ENCODE results near the gene CDK5.

The CDK5 gene

DNA sequence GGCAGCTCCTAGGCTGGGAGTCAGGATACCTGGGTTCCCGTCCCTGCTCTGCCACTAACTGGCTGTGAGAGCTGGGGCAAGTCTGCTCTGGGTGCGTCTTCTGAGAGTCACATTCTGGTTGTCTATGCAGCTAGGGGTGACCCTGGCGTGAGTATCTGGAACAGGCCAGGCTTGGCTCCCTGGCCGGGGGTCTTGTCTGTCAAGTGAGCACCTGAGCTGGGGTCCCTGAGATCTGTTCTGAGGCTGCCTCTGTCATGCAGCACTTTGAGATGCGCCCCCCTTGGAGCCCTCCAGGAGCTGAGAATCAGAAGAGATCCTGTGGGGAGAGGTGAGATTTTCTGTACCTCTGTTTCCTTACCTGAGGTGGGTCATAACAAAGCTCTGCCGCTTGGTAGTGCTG lies 36.1 kb upstream of the CDK5 start:
- Histone ChIP-seq H3K9ac (ENCODE audit: low read length) (no peak overlapping the region), H3K27ac (ENCODE audit: low read depth, low read length) (no peak overlapping the region), H3K36me3 (ENCODE audit: control insufficient read depth, insufficient read depth, low read length) (no peaks in the 10 kb centered on the region), H3K4me3 (ENCODE audit: low read depth, low read length) (no peak overlapping the region), H3K4me1 (ENCODE audit: control insufficient read depth, insufficient read depth, low read length) (peaks cover 12% of the 10 kb centered on the region), H3K9me3 (ENCODE audit: control insufficient read depth, insufficient read depth, low read depth, low read length) (no peaks in the 10 kb centered on the region), H3K27me3 (ENCODE audit: control insufficient read depth, insufficient read depth, low read length) (peaks cover 9% of the 10 kb centered on the region)

DNA sequence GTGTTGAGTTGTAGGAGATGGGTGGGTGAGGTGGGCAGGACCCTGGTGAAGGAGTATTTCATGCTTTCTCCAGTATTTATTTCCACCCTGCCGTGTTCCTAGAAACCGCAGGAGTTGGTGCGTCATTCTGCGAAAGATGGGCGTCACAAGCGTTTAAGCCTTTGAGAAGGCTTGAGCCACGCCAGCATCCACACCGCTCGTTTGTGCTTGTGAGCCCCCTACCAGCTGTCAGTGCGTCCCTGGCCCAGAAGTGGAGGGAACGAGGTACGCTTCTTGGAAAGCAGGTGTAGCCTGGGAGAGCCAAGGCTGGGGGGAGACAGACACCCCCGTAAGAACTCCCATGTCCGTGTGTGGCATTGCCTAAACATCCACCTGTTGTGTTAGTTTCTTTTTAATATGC lies 34.3 kb upstream of the CDK5 start:
- H3K9ac ChIP-seq (ENCODE audit: low read length) = no peak overlapping the region
- no peak overlapping the region for H3K27ac ChIP-seq (ENCODE audit: low read depth, low read length)
- H3K4me1 ChIP-seq (ENCODE audit: control insufficient read depth, insufficient read depth, low read length) = peaks cover 24% of the 10 kb centered on the region
- H3K9me3 ChIP-seq (ENCODE audit: control insufficient read depth, insufficient read depth, low read depth, low read length) = no peaks in the 10 kb centered on the region
- no peak overlapping the region for H3K4me3 ChIP-seq (ENCODE audit: low read depth, low read length)
- H3K36me3 ChIP-seq (ENCODE audit: control insufficient read depth, insufficient read depth, low read length) = no peaks in the 10 kb centered on the region
- peaks cover 24% of the 10 kb centered on the region for H3K27me3 ChIP-seq (ENCODE audit: control insufficient read depth, insufficient read depth, low read length)

DNA sequence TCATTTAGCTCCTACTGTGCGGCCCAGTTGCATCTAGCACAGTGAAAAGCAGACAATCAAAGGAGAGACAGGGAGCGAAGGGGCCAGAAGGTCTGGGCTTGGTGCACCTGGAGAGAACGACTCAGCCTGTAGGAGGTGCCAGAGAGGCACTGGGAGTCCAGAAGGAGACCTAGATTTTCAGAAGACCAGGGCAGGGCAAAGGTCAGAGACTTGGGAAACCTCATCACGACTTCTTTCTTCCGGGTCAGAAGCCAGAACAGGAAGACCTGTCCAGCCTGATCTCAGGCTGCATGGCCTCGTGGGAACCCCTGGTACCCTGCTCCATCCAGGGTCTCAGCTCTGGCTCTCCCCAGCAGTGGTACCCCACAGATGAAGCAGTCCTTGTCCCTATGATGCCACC lies 33.7 kb upstream of the CDK5 start:
- H3K4me1 ChIP-seq (ENCODE audit: control insufficient read depth, insufficient read depth, low read length) = peaks cover 24% of the 10 kb centered on the region
- no peaks in the 10 kb centered on the region for H3K36me3 ChIP-seq (ENCODE audit: control insufficient read depth, insufficient read depth, low read length)
- H3K27ac ChIP-seq (ENCODE audit: low read depth, low read length) = no peak overlapping the region
- no peaks in the 10 kb centered on the region for H3K9me3 ChIP-seq (ENCODE audit: control insufficient read depth, insufficient read depth, low read depth, low read length)
- H3K27me3 ChIP-seq (ENCODE audit: control insufficient read depth, insufficient read depth, low read length) = peaks cover 24% of the 10 kb centered on the region
- H3K4me3 ChIP-seq (ENCODE audit: low read depth, low read length) = no peak overlapping the region
- no peak overlapping the region for H3K9ac ChIP-seq (ENCODE audit: low read length)

DNA sequence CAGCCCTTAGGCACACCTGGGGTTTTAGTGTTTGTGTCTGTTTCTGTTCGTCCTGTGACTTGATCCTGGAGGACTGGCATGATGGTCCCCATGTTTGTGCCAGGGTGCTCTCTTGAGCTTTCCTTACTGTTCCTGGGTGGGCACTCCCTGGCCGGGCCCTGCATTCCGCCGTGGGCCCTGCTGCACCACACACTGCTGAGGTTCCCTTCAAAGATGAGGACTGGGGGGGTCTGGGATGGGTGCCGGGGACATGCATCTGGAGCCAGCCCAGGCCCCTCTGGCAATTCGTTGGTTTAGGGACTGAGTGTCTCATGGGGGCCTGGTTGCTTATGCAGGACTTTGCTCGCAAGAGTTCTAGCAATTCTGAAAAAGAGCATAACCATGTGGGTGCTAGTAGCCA lies 33.3 kb upstream of the CDK5 start:
- H3K27me3 ChIP-seq (ENCODE audit: control insufficient read depth, insufficient read depth, low read length) = peaks cover 24% of the 10 kb centered on the region
- no peak overlapping the region for H3K27ac ChIP-seq (ENCODE audit: low read depth, low read length)
- peaks cover 24% of the 10 kb centered on the region for H3K4me1 ChIP-seq (ENCODE audit: control insufficient read depth, insufficient read depth, low read length)
- H3K4me3 ChIP-seq (ENCODE audit: low read depth, low read length) = no peak overlapping the region
- H3K9ac ChIP-seq (ENCODE audit: low read length) = no peak overlapping the region
- H3K9me3 ChIP-seq (ENCODE audit: control insufficient read depth, insufficient read depth, low read depth, low read length) = no peaks in the 10 kb centered on the region
- H3K36me3 ChIP-seq (ENCODE audit: control insufficient read depth, insufficient read depth, low read length) = no peaks in the 10 kb centered on the region

DNA sequence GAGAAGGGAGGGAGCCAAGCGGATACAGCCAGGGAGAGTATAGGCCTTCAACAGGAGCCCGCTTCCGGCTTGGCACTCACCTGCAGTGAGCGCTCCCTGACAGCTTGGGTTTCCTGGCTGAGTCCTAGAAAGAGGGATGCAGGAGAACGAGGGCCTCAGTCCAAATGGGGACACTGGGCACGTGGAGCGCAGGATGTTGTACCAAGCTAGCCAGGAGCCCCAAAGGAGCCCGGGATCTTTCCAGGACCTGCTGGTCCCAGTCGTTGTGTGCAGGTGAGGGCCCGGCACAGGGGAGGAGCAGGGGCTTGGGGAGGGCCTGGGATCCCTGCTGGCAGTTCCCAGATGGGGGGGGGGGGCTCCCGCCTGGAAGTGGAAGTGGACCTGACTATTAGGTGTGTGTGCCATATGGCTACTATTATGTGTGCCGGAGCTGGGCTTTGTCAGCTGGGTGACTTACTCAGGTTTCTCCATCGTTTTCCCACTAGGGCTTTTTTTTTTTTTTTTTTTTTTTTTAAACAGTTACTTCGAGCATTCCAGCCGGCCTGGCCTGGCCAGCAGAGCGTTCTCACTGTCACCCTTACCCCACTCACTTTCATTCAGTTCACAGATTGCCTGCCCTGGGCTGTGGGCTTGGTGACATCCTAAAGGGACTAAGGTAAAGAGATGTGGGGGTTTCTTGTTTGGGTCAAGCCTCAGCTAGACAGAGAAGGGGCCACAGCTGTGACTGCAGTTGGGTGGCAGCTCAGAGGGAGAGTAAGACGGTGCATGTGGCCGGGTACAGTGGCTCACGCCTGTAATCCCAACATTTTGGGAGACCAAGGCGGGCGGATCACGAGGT lies 32.4 kb upstream of the CDK5 start:
- H3K9ac ChIP-seq (ENCODE audit: low read length) = peak overlapping the region; percentile 42
- peaks cover 30% of the 10 kb centered on the region for H3K4me1 ChIP-seq (ENCODE audit: control insufficient read depth, insufficient read depth, low read length)
- H3K27me3 ChIP-seq (ENCODE audit: control insufficient read depth, insufficient read depth, low read length) = peaks cover 27% of the 10 kb centered on the region
- H3K27ac ChIP-seq (ENCODE audit: low read depth, low read length) = no peak overlapping the region
- no peaks in the 10 kb centered on the region for H3K36me3 ChIP-seq (ENCODE audit: control insufficient read depth, insufficient read depth, low read length)
- peak overlapping the region; percentile 72; the same call in 1 of the 2 replicates for H3K4me3 ChIP-seq (ENCODE audit: low read depth, low read length)
- no peaks in the 10 kb centered on the region for H3K9me3 ChIP-seq (ENCODE audit: control insufficient read depth, insufficient read depth, low read depth, low read length)

DNA sequence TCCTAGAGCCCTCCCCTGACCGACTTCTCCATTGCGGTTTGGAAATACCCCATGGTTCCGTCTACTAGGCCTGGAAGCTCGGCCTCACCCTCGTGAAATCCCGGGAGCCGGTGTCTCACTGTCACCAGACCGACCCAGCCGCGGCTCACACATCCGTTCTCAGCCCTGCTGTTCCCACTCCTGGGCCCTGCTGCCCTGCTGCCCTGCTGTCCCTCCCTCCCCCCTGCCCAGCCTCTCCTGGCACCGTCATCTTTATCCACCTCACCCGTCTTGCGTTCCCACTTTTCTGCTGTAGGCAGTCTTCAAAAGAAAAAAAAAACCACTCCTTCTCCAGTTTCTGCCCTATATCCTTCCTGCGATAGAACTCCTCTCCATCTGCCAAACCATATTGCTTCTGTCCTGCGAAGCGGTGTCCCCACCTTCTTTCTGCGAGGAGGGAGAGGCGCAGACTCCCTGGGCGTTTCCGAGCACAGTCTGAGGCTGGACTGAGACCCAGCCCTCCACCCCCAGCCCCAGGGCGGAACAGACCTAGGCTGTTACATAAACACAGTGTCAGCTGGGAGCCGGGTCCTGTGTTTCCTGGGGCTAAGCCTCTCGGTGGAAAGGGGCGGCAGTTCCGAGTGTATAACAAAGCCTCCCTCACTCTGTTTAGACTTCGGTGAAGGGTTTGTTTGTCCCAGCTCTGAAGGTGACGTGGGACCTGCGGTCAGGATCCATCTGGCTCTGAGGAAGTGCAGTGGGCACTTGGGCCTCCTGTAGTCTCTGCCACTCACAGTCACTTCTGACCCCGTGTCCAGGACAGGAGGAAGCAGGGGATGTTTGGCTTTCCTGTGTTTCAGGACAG lies 31.4 kb upstream of the CDK5 start:
- Histone ChIP-seq H3K4me3 (ENCODE audit: low read depth, low read length) (peak overlapping the region; percentile 72), H3K4me1 (ENCODE audit: control insufficient read depth, insufficient read depth, low read length) (peaks cover 34% of the 10 kb centered on the region), H3K9me3 (ENCODE audit: control insufficient read depth, insufficient read depth, low read depth, low read length) (no peaks in the 10 kb centered on the region), H3K27ac (ENCODE audit: low read depth, low read length) (no peak overlapping the region), H3K27me3 (ENCODE audit: control insufficient read depth, insufficient read depth, low read length) (peaks cover 32% of the 10 kb centered on the region), H3K9ac (ENCODE audit: low read length) (peak overlapping the region; percentile 42), H3K36me3 (ENCODE audit: control insufficient read depth, insufficient read depth, low read length) (no peaks in the 10 kb centered on the region)

DNA sequence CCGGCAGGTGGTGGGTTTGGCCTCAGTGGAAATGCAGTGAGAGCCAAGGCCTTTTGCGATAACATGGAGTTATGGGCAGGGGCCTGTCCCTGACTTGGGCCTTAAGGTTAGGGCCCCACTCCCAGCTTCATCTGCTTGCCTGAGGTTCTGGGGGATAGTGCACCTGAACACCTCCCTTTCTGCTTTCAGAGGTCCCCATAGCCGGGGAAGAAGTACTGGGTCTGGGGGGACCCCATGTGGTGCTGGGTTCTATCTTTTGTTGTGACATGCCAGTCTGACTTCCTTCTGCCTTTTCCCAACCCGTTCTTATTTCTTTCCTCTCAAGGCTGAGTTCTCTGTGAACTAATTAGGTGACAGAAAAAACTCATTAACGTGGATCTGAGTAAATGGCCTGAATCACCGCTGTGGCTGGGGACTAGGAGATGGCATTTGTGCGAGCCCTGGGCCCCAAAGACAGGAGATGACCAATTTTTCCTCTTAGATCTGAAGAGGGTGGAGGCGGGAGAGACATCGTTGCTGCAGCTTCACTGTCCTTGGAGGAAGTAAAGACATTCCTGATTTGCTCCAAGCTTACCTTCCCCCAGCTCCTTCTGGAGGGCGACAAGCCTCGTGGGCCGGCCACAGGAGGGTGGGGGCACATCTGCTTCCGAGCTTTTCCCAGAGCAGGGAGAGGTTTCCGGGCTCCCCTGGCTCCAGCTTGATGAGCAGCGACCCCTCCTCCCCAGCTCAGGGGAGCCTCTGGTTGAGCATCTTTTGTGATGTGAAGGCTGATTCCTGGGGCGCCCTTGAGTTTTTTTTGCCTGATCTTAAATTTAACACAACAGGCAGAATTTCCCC lies 30.5 kb upstream of the CDK5 start:
- no peaks in the 10 kb centered on the region for H3K36me3 ChIP-seq (ENCODE audit: control insufficient read depth, insufficient read depth, low read length)
- peak overlapping the region; percentile 72 for H3K4me3 ChIP-seq (ENCODE audit: low read depth, low read length)
- H3K9ac ChIP-seq (ENCODE audit: low read length) = peak overlapping the region; percentile 80
- peaks cover 38% of the 10 kb centered on the region for H3K4me1 ChIP-seq (ENCODE audit: control insufficient read depth, insufficient read depth, low read length)
- H3K9me3 ChIP-seq (ENCODE audit: control insufficient read depth, insufficient read depth, low read depth, low read length) = no peaks in the 10 kb centered on the region
- H3K27me3 ChIP-seq (ENCODE audit: control insufficient read depth, insufficient read depth, low read length) = peaks cover 36% of the 10 kb centered on the region
- no peak overlapping the region for H3K27ac ChIP-seq (ENCODE audit: low read depth, low read length)

DNA sequence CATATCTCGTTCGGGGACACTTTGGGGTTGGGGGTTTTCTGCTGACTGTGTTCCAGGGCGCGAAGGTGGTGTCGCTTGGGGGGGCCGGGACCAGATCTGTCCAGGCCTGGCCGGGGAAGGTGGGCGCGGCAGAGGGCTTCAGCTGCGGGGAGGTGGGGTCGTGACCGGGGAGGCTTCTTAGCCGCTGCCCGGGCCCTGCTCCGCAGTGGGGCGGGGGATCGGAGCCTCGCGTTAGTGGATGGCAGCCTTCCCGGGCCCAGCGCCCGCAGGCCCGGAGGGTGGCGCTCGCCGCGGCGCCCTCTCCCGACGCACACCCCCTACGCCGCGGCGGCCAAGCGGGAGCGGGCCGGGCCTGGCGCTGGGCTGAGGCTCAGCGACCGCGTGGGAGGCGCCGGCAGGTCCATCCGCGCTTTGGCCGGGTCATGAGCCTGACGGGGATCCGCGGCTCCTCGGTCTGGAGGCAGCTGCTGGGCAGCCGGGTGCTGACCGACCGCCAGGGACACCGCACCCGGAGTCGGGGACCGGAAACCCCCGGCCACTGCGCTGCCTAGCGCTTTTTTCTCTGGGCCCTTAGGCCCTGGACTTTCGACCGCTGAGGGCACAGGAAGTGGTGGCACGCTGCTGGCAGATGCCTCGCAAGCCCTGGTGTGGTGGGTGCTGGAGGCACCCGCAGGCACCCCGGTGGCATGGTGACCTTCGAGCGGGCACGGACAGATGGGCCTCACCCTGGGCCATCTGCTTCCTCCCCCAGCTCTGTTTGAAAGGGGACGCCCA lies 29.7 kb upstream of the CDK5 start:
- no peaks in the 10 kb centered on the region for H3K36me3 ChIP-seq (ENCODE audit: control insufficient read depth, insufficient read depth, low read length)
- no peaks in the 10 kb centered on the region for H3K9me3 ChIP-seq (ENCODE audit: control insufficient read depth, insufficient read depth, low read depth, low read length)
- H3K9ac ChIP-seq (ENCODE audit: low read length) = peak overlapping the region; percentile 80
- peaks cover 36% of the 10 kb centered on the region for H3K27me3 ChIP-seq (ENCODE audit: control insufficient read depth, insufficient read depth, low read length)
- peaks cover 42% of the 10 kb centered on the region for H3K4me1 ChIP-seq (ENCODE audit: control insufficient read depth, insufficient read depth, low read length)
- no peak overlapping the region for H3K27ac ChIP-seq (ENCODE audit: low read depth, low read length)
- H3K4me3 ChIP-seq (ENCODE audit: low read depth, low read length) = peak overlapping the region; percentile 72

DNA sequence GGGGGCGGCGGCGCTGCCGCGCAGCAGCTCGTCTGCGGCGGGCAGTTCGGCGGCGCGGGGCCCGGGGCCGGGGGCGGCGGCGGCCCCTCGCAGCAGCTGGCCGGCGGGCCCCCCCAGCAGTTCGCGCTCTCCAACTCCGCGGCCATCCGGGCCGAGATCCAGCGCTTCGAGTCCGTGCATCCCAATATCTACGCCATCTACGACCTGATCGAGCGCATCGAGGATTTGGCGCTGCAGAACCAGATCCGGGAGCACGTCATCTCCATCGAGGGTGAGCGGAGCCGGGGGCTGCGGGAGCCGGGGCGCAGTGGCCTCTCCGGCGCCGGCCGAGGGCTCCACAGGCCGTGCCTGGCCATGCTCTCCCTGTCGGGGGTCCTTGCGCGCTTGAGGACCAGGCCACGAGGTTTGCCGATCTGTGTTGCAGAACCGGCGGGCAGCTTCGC lies 29.1 kb upstream of the CDK5 start:
- Histone ChIP-seq H3K27me3 (ENCODE audit: control insufficient read depth, insufficient read depth, low read length) (peaks cover 36% of the 10 kb centered on the region), H3K4me1 (ENCODE audit: control insufficient read depth, insufficient read depth, low read length) (peaks cover 48% of the 10 kb centered on the region), H3K27ac (ENCODE audit: low read depth, low read length) (no peak overlapping the region), H3K4me3 (ENCODE audit: low read depth, low read length) (peak overlapping the region; percentile 72), H3K36me3 (ENCODE audit: control insufficient read depth, insufficient read depth, low read length) (no peaks in the 10 kb centered on the region), H3K9me3 (ENCODE audit: control insufficient read depth, insufficient read depth, low read depth, low read length) (no peaks in the 10 kb centered on the region), H3K9ac (ENCODE audit: low read length) (peak overlapping the region; percentile 80)
